Endothelial cell of umbilical vein (primary cell): Measurements from ENCODE around the gene ADGRL3.
"Not testable (repeated sequence)": the region's sequence is repeated elsewhere in the genome, so short reads cannot be mapped to it uniquely, and the experiment has no call there.

ENCODE experiments used
- EZH2 ChIP-seq: IDR thresholded peaks from 2 replicates; pipeline ENCODE4 v1.6.1; 2012; ENCODE audit warnings: borderline replicate concordance, low read depth, mild to moderate bottlenecking, moderate library complexity, low read length, inconsistent platforms; ENCODE audit not compliant: severe bottlenecking
- JUN ChIP-seq: IDR thresholded peaks from 2 replicates; pipeline ENCODE4 v1.6.1; 2011; ENCODE audit warnings: borderline replicate concordance, low read depth; ENCODE audit not compliant: insufficient read length, insufficient read depth
- POLR2A ChIP-seq: IDR thresholded peaks from 2 replicates; pipeline ENCODE4 v1.6.1; 2012; ENCODE audit warnings: low read depth, mild to moderate bottlenecking, control low read depth, low read length

- TF ChIP-seq JUN, EZH2, POLR2A: not testable (repeated sequence)
These were observed 187.2 kb downstream of the ADGRL3 start for GRCh38 chr4:61387372-61387771.
